B cell (primary cell): ENCODE measurements around the gene CXCL16. TPM values are rescaled to one million over a fixed set of nuclear protein-coding genes. Genes with fewer than 3 reads are reported as not detected.

ENCODE experiments used
- ATAC-seq: fragments of 200-7000 bp; cut with Tn5 transposase; one replicate; pipeline ENCODE4 v1.10.0; 2021; ENCODE audit warnings: low read depth, mild to moderate bottlenecking, moderate number of reproducible peaks, moderate library complexity
- CTCF ChIA-PET: fragments of 350-600 bp; sonication (Branson Sonifier 250); formaldehyde crosslinking; loops from one replicate; lab custom pipeline; 2021; ENCODE audit warnings: antibody characterized with exemption, inconsistent platforms; lab: Charles Lee
- POLR2A ChIA-PET: fragments of 350-600 bp; sonication (Branson Sonifier 250); formaldehyde crosslinking; loops from one replicate; lab custom pipeline; 2021; ENCODE audit warnings: antibody characterized with exemption; lab: Charles Lee
- DNase-seq: peaks from one replicate; pipeline ENCODE4 v3.0.0; 2013
- H2AFZ ChIP-seq: 2 replicates; pipeline ENCODE4 v1.6.1; 2012; ENCODE audit warnings: mild to moderate bottlenecking, low read depth, low read length; ENCODE audit not compliant: insufficient read depth, poor library complexity, severe bottlenecking
- H3K27ac ChIP-seq, 2 donors: 1 replicate in 1 of 2; 2 replicates in 1 of 2; pipeline ENCODE4 v1.5.1; 2012 to 2013; ENCODE audit warnings: low read length in 2 of 2, mild to moderate bottlenecking in 2 of 2, moderate library complexity in 1 of 2
- H3K27me3 ChIP-seq, 4 experiments: fragments of 200-600 bp in 1 of 4; sonication (generic) in 1 of 4; replicated peaks in 1 of 4; 1 replicate in 2 of 4; 2 replicates in 2 of 4; pipeline versions ENCODE4 v1.6.1 to v1.7.0; 2013 to 2016; ENCODE audit warnings: low read length in 3 of 4, mild to moderate bottlenecking in 2 of 4, mixed read lengths in 1 of 4, moderate library complexity in 1 of 4; ENCODE audit not compliant: insufficient read depth in 4 of 4, control insufficient read depth in 3 of 4; ENCODE audit errors: control extremely low read depth in 1 of 4
- H3K36me3 ChIP-seq, 2 experiments: replicated peaks in 1 of 2; 1 replicate in 1 of 2; 2 replicates in 1 of 2; pipeline versions ENCODE4 v1.6.1 to v1.7.1; 2013; ENCODE audit warnings: low read length in 1 of 2; ENCODE audit not compliant: insufficient read depth in 2 of 2, control insufficient read depth in 1 of 2; ENCODE audit errors: control extremely low read depth in 1 of 2, extremely low read depth in 1 of 2
- H3K4me1 ChIP-seq, 2 donors: fragments of 200-600 bp in 1 of 2; sonication (generic) in 1 of 2; 1 replicate in 1 of 2; 2 replicates in 1 of 2; pipeline versions ENCODE4 v1.5.1 to v1.6.1; 2013 to 2017; ENCODE audit warnings: low read length in 2 of 2; ENCODE audit not compliant: control insufficient read depth in 2 of 2, insufficient read depth in 2 of 2
- H3K4me2 ChIP-seq: replicated peaks from 2 replicates; pipeline ENCODE3; 2012; ENCODE audit warnings: mild to moderate bottlenecking, low read depth, low read length; ENCODE audit not compliant: poor library complexity, severe bottlenecking
- H3K4me3 ChIP-seq, 5 experiments: fragments of 200-600 bp in 1 of 5; sonication (generic) in 1 of 5; 1 replicate in 3 of 5; 2 replicates in 2 of 5; pipeline versions ENCODE4 v1.5.1 to v1.7.0; 2011 to 2016; ENCODE audit warnings: low read length in 4 of 5, mild to moderate bottlenecking in 4 of 5, low read depth in 2 of 5, control low read depth in 1 of 5, moderate library complexity in 1 of 5; ENCODE audit not compliant: insufficient read depth in 1 of 5; ENCODE audit errors: control extremely low read depth in 1 of 5, extremely low read depth in 1 of 5
- H3K79me2 ChIP-seq: fragments of 200-600 bp; sonication (generic); one replicate; pipeline ENCODE4 v1.6.0; 2016; ENCODE audit warnings: low read length; ENCODE audit not compliant: control insufficient read depth, insufficient read depth
- H3K9ac ChIP-seq: fragments of 200-600 bp; sonication (generic); 2 replicates; pipeline ENCODE4 v1.6.1; 2017; ENCODE audit warnings: mild to moderate bottlenecking, low read length, moderate library complexity
- H3K9me3 ChIP-seq, 3 donors: one replicate each; pipeline versions ENCODE4 v1.6.1 to v1.7.1; 2013; ENCODE audit warnings: low read length in 2 of 3; ENCODE audit not compliant: control insufficient read depth in 2 of 3, insufficient read depth in 1 of 3; ENCODE audit errors: control extremely low read depth in 1 of 3
- H4K20me1 ChIP-seq: 2 replicates; pipeline ENCODE4 v1.6.0; 2012; ENCODE audit warnings: mild to moderate bottlenecking, low read length; ENCODE audit not compliant: insufficient read depth, control insufficient read depth, poor library complexity, severe bottlenecking
- H3K27ac Mint-ChIP-seq: one replicate; pipeline ENCODE4 v1.8.0; 2021; ENCODE audit warnings: mixed read lengths
- H3K27me3 Mint-ChIP-seq: one replicate; pipeline ENCODE4 v1.8.0; 2021; ENCODE audit warnings: mixed read lengths
- H3K4me1 Mint-ChIP-seq: one replicate; pipeline ENCODE4 v1.8.0; 2021; ENCODE audit warnings: mixed read lengths
- H3K4me3 Mint-ChIP-seq: one replicate; pipeline ENCODE4 v1.8.0; 2021; ENCODE audit warnings: mixed read lengths
- H3K9me3 Mint-ChIP-seq: one replicate; pipeline ENCODE4 v1.8.0; 2022; ENCODE audit warnings: mixed read lengths; ENCODE audit not compliant: insufficient read depth
- EZH2 ChIP-seq: IDR thresholded peaks from 2 replicates; pipeline ENCODE4 v1.6.1; 2012; ENCODE audit warnings: borderline replicate concordance, low read depth, mild to moderate bottlenecking, moderate library complexity, low read length; ENCODE audit not compliant: insufficient read depth, poor library complexity, severe bottlenecking
- WGBS: methylation state at CpG from one replicate; pipeline ENCODE4 v1.1.5; 2013; ENCODE audit warnings: missing lambda C conversion rate; ENCODE audit not compliant: insufficient coverage; 5-methylcytosine and 5-hydroxymethylcytosine counted together
- intact Hi-C: fragments of 100-400 bp; cut with micrococcal nuclease; formaldehyde crosslinking; loops from one replicate; pipeline ENCODE4 v1.10.0; 2022
- polyA plus RNA-seq: library from polyadenylated mRNA; depleted of rRNA; stranded (reverse); fragments of >200 nt; gene quantifications from 2 replicates; pipeline ENCODE4 v1.2.3, GENCODE V29; 2012
- total RNA-seq, 2 donors: library from RNA; stranded (reverse); fragments of 120-200 nt in 1 of 2; gene quantifications; 1 replicate in 1 of 2; 2 replicates in 1 of 2; pipeline versions ENCODE4 v1.2.3 to v1.2.4, GENCODE V29; 2013 to 2022
- TF ChIP-seq, protein P1 (sequence below): fragments of 200-600 bp; IDR thresholded peaks from one replicate; pipeline ENCODE4 v1.8.0; 2022; ENCODE audit warnings: antibody characterized with exemption, mild to moderate bottlenecking

CXCL16 gene
- total and polyA plus RNA-seq, 2 donors (not counting 1 experiment from before 2014, with no cell fraction given): 10.9 to 22.0 TPM

DNA sequence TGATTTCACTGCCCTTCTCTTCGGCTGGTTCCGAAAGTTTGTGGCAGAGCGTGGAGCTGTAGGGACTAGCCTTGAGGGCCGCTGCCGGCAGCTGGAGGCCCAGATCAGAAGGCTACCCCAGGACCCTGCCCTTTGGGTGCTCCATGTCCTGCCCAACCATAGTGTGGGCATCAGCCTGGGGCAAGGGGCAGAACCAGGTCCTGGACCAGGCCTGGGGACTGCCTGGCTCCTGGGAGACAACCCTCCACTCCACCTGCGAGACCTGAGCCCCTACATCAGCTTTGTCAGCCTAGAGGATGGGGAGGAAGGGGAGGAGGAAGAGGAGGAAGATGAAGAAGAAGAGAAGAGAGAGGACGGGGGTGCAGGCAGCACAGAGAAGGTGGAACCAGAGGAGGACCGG lies 856 bp upstream of the CXCL16 start:
- POLR2A ChIA-PET: no interaction called here
- intact Hi-C loops: no loop called here
- Histone ChIP-seq H3K27me3 (peaks cover 0 to 47% (median 18%) of the 10 kb centered on the region in 4 experiments), H3K9ac (peak overlapping the region; percentile 76), H4K20me1 (no peaks in the 10 kb centered on the region), H3K4me3 (peak overlapping the region in 1 of 5 experiments; percentile 82), H3K9me3 (no peaks in the 10 kb centered on the region), H3K27ac (no peak overlapping the region), H3K79me2 (peaks cover 2% of the 10 kb centered on the region), H3K4me1 (peaks cover 26 to 30% of the 10 kb centered on the region in 2 donors), H3K4me2 (peak overlapping the region; percentile 97), H3K36me3 (no peaks in the 10 kb centered on the region), H2AFZ (no peak overlapping the region)
- TF ChIP-seq, protein P1, sequence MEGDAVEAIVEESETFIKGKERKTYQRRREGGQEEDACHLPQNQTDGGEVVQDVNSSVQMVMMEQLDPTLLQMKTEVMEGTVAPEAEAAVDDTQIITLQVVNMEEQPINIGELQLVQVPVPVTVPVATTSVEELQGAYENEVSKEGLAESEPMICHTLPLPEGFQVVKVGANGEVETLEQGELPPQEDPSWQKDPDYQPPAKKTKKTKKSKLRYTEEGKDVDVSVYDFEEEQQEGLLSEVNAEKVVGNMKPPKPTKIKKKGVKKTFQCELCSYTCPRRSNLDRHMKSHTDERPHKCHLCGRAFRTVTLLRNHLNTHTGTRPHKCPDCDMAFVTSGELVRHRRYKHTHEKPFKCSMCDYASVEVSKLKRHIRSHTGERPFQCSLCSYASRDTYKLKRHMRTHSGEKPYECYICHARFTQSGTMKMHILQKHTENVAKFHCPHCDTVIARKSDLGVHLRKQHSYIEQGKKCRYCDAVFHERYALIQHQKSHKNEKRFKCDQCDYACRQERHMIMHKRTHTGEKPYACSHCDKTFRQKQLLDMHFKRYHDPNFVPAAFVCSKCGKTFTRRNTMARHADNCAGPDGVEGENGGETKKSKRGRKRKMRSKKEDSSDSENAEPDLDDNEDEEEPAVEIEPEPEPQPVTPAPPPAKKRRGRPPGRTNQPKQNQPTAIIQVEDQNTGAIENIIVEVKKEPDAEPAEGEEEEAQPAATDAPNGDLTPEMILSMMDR: no peak
- TF ChIP-seq EZH2: no peak
- Mint-ChIP-seq H3K4me3 (peak overlapping the region; percentile 75), H3K4me1 (peaks cover 26% of the 10 kb centered on the region), H3K27me3 (peaks cover 4% of the 10 kb centered on the region), H3K27ac (peak overlapping the region; percentile 58), H3K9me3 (no peaks in the 10 kb centered on the region)
- no peak for DNase-seq
- CTCF ChIA-PET: interaction anchor here (0.9 kb wide), 1 partner anchor 49 kb away, joined by 3 read pairs; no protein-coding TSS in a partner anchor
- 94% methylated on average over 6 of the region's 8 CpGs for WGBS
- ATAC-seq: no peak

DNA sequence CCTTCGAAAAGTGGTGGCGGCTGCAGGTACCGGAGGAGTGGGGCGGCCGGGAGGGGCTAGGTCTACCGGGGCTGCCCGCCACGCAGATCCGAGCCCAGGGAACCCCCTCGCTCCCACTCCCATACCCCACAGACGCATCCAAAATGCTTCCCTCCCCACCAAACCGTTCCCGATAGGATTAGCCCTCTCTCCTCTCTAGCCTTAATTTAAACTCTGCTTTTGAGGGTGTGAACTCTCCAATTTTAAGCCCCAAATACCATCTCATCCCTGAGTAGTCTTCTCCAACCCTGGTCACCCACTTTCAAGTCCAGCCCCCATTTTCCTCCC lies 260 bp upstream of the CXCL16 start:
- H3K36me3 ChIP-seq: no peaks in the 10 kb centered on the region
- peak overlapping the region; percentile 76 for H3K9ac ChIP-seq
- peak overlapping the region in 1 of 2 donors; percentile 42 for H3K27ac ChIP-seq
- peaks cover 6% of the 10 kb centered on the region for H3K79me2 ChIP-seq
- intact Hi-C loops: no loop called here
- H3K4me1 ChIP-seq: peaks cover 20 to 29% of the 10 kb centered on the region in 2 donors
- CTCF ChIA-PET: interaction anchor here (0.8 kb wide), 1 partner anchor 50 kb away, joined by 3 read pairs; no protein-coding TSS in a partner anchor
- H3K27me3 ChIP-seq: peaks cover 0 to 41% (median 13%) of the 10 kb centered on the region in 4 experiments
- TF ChIP-seq, protein P1: no peak
- no peak for TF ChIP-seq EZH2
- Mint-ChIP-seq H3K9me3 (no peaks in the 10 kb centered on the region), H3K4me1 (peaks cover 29% of the 10 kb centered on the region), H3K27me3 (no peaks in the 10 kb centered on the region), H3K4me3 (peak overlapping the region; percentile 75), H3K27ac (peak overlapping the region; percentile 58)
- DNase-seq: no peak
- H4K20me1 ChIP-seq: no peaks in the 10 kb centered on the region
- H2AFZ ChIP-seq: peak overlapping the region; percentile 77
- POLR2A ChIA-PET: no interaction called here
- peak overlapping the region; percentile 35 to 82 (median 70) for H3K4me3 ChIP-seq
- peak overlapping the region; percentile 97 for H3K4me2 ChIP-seq
- no peak for ATAC-seq
- WGBS: 12% methylated on average over 12 of the region's 13 CpGs
- H3K9me3 ChIP-seq: no peaks in the 10 kb centered on the region
